Tibial artery (tissue), 4 donors: ENCODE results near the gene CCDC126.

Source experiments
- DNase-seq, 2 donors: peaks; one replicate each; pipeline ENCODE4 v3.0.0-alpha.2; 2019
- H3K27ac ChIP-seq, 2 donors: fragments of 200-600 bp; sonication (generic) in 1 of 2; 1 replicate in 1 of 2; 2 replicates in 1 of 2; pipeline ENCODE4 v1.5.1; 2018 to 2019; ENCODE audit warnings: mild to moderate bottlenecking in 1 of 2
- H3K27me3 ChIP-seq, 2 donors: fragments of 200-600 bp; sonication (generic) in 1 of 2; one replicate each; pipeline versions ENCODE4 v1.5.1 to v1.6.0; 2016 to 2019
- H3K36me3 ChIP-seq, 3 donors: fragments of 200-600 bp; sonication (generic) in 2 of 3; one replicate each; pipeline ENCODE4 v1.5.1; 2016 to 2019; ENCODE audit warnings: mild to moderate bottlenecking in 2 of 3
- H3K4me1 ChIP-seq, 4 donors: fragments of 200-600 bp; sonication (generic) in 2 of 4; 1 replicate in 3 of 4; 2 replicates in 1 of 4; pipeline ENCODE4 v1.5.1; 2016 to 2019
- H3K4me3 ChIP-seq, 2 donors: fragments of 200-600 bp; sonication (generic) in 1 of 2; 1 replicate in 1 of 2; 2 replicates in 1 of 2; pipeline ENCODE4 v1.5.1; 2018 to 2019; ENCODE audit warnings: mild to moderate bottlenecking in 2 of 2
- H3K9me3 ChIP-seq, 3 donors: fragments of 200-600 bp; sonication (generic) in 1 of 3; one replicate each; pipeline ENCODE4 v1.5.1; 2016 to 2019
- intact Hi-C: fragments of 100-400 bp; cut with DNase I; formaldehyde crosslinking; loops from one replicate; pipeline ENCODE4 v1.15.0; 2023; ENCODE audit warnings: low total_unique reads
- TF ChIP-seq, protein P1 (sequence below), 2 experiments: fragments of 200-600 bp in 1 of 2; fragments of 450-650 bp in 1 of 2; IDR thresholded peaks; one replicate each; pipeline ENCODE4 v1.5.1; 2017 to 2019; ENCODE audit warnings: antibody characterized with exemption in 2 of 2, mild to moderate bottlenecking in 1 of 2, moderate library complexity in 1 of 2

CCDC126 gene

DNA sequence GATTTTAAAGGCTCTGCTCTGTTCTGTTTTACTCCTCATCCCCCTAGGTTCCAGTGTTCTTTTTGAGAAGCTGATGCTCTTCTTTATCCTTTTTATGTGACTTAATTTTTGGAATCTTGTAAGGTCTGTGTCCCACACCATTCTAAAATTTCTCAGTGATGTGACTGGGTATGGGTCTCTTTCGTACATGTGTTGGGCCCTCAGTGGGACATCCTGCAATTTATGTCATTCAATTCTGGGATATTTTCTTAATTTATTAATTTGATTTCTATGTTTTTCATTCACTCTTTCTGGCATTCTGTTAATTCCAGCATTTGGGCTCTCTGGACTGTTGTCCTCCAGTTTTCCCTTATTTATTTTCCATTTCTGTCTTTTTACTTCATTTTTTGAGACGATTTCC lies 19.4 kb downstream of the CCDC126 start:
- peaks cover 5 to 20% (median 13%) of the 10 kb centered on the region in 3 donors for H3K36me3 ChIP-seq
- TF ChIP-seq, protein P1, sequence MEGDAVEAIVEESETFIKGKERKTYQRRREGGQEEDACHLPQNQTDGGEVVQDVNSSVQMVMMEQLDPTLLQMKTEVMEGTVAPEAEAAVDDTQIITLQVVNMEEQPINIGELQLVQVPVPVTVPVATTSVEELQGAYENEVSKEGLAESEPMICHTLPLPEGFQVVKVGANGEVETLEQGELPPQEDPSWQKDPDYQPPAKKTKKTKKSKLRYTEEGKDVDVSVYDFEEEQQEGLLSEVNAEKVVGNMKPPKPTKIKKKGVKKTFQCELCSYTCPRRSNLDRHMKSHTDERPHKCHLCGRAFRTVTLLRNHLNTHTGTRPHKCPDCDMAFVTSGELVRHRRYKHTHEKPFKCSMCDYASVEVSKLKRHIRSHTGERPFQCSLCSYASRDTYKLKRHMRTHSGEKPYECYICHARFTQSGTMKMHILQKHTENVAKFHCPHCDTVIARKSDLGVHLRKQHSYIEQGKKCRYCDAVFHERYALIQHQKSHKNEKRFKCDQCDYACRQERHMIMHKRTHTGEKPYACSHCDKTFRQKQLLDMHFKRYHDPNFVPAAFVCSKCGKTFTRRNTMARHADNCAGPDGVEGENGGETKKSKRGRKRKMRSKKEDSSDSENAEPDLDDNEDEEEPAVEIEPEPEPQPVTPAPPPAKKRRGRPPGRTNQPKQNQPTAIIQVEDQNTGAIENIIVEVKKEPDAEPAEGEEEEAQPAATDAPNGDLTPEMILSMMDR (IDR thresholded peaks at IDR 0.05), result no peak
- peaks cover 0 to 9% (median 7%) of the 10 kb centered on the region in 3 donors for H3K9me3 ChIP-seq
- no peak overlapping the region for H3K4me3 ChIP-seq
- H3K27me3 ChIP-seq, result no peaks in the 10 kb centered on the region
- intact Hi-C loops, result no loop called here
- no peak for DNase-seq
- no peak overlapping the region for H3K27ac ChIP-seq
- H3K4me1 ChIP-seq, result no peaks in the 10 kb centered on the region

DNA sequence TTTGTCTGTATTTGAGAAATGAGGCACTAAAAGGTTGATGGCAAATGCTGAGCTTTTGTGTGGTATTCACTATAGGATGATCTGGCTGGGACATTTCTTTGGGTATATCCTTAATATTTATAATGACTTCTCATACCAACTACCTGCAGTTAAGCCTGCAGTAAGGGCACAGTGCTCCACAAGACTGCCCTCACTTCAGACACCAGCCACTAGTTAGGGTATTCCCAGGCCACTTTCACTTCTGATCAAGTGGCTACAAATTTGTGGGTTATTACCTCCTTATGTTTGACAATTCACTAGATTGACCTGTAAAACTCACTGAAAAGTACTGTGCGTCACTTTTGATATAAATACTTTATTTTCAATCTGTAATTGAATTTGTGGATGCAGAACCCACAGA lies 20.3 kb downstream of the CCDC126 start:
- DNase-seq, result no peak
- Histone ChIP-seq H3K4me3 (no peak overlapping the region), H3K36me3 (peaks cover 0 to 17% (median 7%) of the 10 kb centered on the region in 3 donors), H3K4me1 (no peaks in the 10 kb centered on the region), H3K9me3 (peaks cover 0 to 9% (median 7%) of the 10 kb centered on the region in 3 donors), H3K27me3 (no peaks in the 10 kb centered on the region), H3K27ac (no peak overlapping the region)
- TF ChIP-seq, protein P1 (IDR thresholded peaks at IDR 0.05), result no peak
- intact Hi-C loops, result no loop called here

DNA sequence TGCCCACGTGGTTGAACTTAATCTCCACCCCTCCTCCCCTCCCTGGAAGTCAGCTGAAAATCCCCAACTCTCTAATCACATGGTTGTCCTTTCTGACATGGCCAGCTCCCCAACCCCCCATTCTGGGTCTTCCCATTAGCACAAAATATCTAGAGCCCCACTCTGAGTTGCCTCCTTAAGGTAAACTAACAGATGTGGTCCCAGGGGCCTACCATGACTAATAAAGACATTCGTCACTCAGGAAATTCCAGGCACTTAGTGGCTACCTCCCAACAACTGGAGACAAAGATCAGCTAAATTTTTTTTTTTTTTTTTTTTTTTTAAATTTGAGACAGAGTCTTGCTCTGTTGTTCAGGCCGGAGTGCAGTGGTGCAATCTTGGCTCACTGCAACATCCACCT lies 21.1 kb downstream of the CCDC126 start:
- intact Hi-C loops, result no loop called here
- H3K9me3 ChIP-seq, result peaks cover 0 to 9% (median 7%) of the 10 kb centered on the region in 3 donors
- TF ChIP-seq, protein P1 (IDR thresholded peaks at IDR 0.05), result no peak
- no peak overlapping the region for H3K27ac ChIP-seq
- H3K4me3 ChIP-seq, result no peak overlapping the region
- no peaks in the 10 kb centered on the region for H3K4me1 ChIP-seq
- H3K36me3 ChIP-seq, result peaks cover 0 to 17% (median 7%) of the 10 kb centered on the region in 3 donors
- DNase-seq, result no peak
- no peaks in the 10 kb centered on the region for H3K27me3 ChIP-seq

DNA sequence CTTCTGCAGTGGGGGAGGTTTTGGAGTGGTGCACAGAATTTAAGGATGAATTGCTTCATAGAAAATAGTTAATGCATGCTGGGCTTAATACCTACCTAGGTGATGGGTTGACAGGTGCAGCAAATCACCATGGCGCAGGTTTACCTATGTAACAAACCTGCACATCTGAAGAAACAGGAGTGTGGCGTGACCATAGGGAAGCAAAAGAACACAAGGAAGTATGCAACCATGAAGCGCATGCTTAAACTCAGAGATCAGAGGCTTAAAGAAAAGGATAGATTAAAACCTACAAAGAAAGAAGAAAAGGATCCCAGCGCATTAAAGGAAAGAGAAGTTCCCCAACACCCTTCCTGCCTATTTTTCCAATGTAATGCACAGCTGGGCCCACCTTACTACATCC lies 22.0 kb downstream of the CCDC126 start:
- Histone ChIP-seq H3K36me3 (peaks cover 0 to 11% (median 7%) of the 10 kb centered on the region in 3 donors), H3K4me1 (no peaks in the 10 kb centered on the region), H3K27ac (no peak overlapping the region), H3K9me3 (peaks cover 0 to 9% (median 7%) of the 10 kb centered on the region in 3 donors), H3K27me3 (no peaks in the 10 kb centered on the region), H3K4me3 (no peak overlapping the region)
- no peak for DNase-seq
- TF ChIP-seq, protein P1 (IDR thresholded peaks at IDR 0.05), result no peak
- intact Hi-C loops, result no loop called here

DNA sequence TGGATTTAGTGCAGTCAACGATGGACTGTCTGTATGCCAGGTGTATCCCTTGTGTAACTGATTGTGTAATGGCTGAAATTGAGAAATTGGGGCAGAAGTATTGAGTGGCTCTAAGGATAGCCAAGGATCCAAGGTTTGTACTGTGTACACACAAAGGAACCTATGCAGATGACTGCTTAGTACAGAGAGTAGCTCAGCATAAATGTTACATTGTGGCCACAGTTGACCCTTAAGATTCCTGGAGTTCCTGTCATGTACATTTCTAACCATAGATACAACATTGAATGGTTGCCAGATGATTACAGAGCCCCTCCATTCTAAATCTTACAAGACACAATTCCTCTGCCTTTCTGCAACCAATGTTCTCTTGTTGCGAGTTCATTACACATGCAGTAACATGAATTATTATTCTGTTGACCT lies 25.3 kb downstream of the CCDC126 start:
- Histone ChIP-seq H3K27ac (no peak overlapping the region), H3K36me3 (peaks cover 0 to 7% (median 5%) of the 10 kb centered on the region in 3 donors), H3K4me3 (no peak overlapping the region), H3K4me1 (no peaks in the 10 kb centered on the region), H3K9me3 (peaks cover 0 to 7% (median 0%) of the 10 kb centered on the region in 3 donors), H3K27me3 (no peaks in the 10 kb centered on the region)
- TF ChIP-seq, protein P1 (IDR thresholded peaks at IDR 0.05), result no peak
- intact Hi-C loops, result no loop called here
- no peak for DNase-seq

DNA sequence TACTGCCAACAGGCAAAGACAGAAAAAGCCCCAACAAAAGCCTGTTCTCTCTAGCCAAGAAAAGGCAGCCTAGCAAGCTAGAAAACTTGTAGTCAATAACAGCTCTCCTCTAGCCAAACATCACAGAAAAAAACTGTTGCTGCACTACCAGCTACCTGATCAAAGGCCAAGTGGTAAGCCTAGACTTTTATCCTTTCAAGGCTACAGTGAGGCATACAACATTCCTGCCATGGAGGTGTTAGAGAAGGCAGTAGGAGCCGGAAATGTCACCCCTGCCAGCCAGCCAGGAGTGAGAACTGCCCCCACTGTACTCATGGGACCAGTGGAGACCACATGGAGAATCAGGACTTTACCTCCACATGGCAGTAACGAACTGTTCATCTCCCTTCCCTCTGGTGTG lies 31.2 kb downstream of the CCDC126 start:
- H3K4me3 ChIP-seq, result no peak overlapping the region
- TF ChIP-seq, protein P1 (IDR thresholded peaks at IDR 0.05), result no peak

More for the DNA sequence above, 31.2 kb downstream of the CCDC126 start:
- Histone ChIP-seq H3K27ac (no peak overlapping the region), H3K27me3 (no peaks in the 10 kb centered on the region), H3K9me3 (no peaks in the 10 kb centered on the region), H3K4me1 (no peaks in the 10 kb centered on the region), H3K36me3 (no peaks in the 10 kb centered on the region)
- DNase-seq, result no peak
- intact Hi-C loops, result no loop called here
